NCI-H146 treated with DMSO at 0.1 percent for 48 hours (cell line): Measurements from ENCODE around the gene FRAS1.
"Not testable (repeated sequence)": the region's sequence is repeated elsewhere in the genome, so short reads cannot be mapped to it uniquely, and the experiment has no call there.

Experiments
- DNase-seq: peaks from one replicate; lab custom pipeline; 2025; ENCODE audit not compliant: unreplicated experiment; lab: John Stamatoyannopoulos, UW

The FRAS1 gene

GRCh38 chr4:78162342-78162741 lies 105.2 kb downstream of the FRAS1 start:
- DNase-seq: no peak

- no peak for DNase-seq
These were observed 105.7 kb downstream of the FRAS1 start for GRCh38 chr4:78162821-78163220.

GRCh38 chr4:78165758-78166157 lies 108.6 kb downstream of the FRAS1 start:
- no peak for DNase-seq

- no peak for DNase-seq
These were observed 109.5 kb downstream of the FRAS1 start for GRCh38 chr4:78166622-78167021.

GRCh38 chr4:78167510-78167909 lies 110.4 kb downstream of the FRAS1 start:
- no peak for DNase-seq

GRCh38 chr4:78168029-78168428 lies 110.9 kb downstream of the FRAS1 start:
- DNase-seq: no peak

- DNase-seq: no peak
These were observed 112.6 kb downstream of the FRAS1 start for GRCh38 chr4:78169728-78170127.

- no peak for DNase-seq
These were observed 114.4 kb downstream of the FRAS1 start for GRCh38 chr4:78171482-78171881.

- no peak for DNase-seq
These were observed 117.8 kb downstream of the FRAS1 start for GRCh38 chr4:78174891-78175290.

GRCh38 chr4:78179196-78179595 lies 122.1 kb downstream of the FRAS1 start:
- DNase-seq: no peak

- DNase-seq: not testable (repeated sequence)
These were observed 124.6 kb downstream of the FRAS1 start for GRCh38 chr4:78181681-78182234.

GRCh38 chr4:78184584-78184983 lies 127.5 kb downstream of the FRAS1 start:
- DNase-seq: no peak

- no peak for DNase-seq
These were observed 128.0 kb downstream of the FRAS1 start for GRCh38 chr4:78185117-78185516.

- no peak for DNase-seq
These were observed 129.7 kb downstream of the FRAS1 start for GRCh38 chr4:78186597-78187543.

- DNase-seq: no peak
These were observed 132.9 kb downstream of the FRAS1 start for GRCh38 chr4:78190068-78190467.

- DNase-seq: no peak
These were observed 133.5 kb downstream of the FRAS1 start for GRCh38 chr4:78190595-78190994.

- no peak for DNase-seq
These were observed 140.8 kb downstream of the FRAS1 start for GRCh38 chr4:78197947-78198346.

GRCh38 chr4:78199984-78200383 lies 142.9 kb downstream of the FRAS1 start:
- no peak for DNase-seq

- DNase-seq: no peak
These were observed 143.8 kb downstream of the FRAS1 start for GRCh38 chr4:78200949-78201348.

GRCh38 chr4:78204176-78204575 lies 147.1 kb downstream of the FRAS1 start:
- DNase-seq: no peak

- no peak for DNase-seq
These were observed 148.5 kb downstream of the FRAS1 start for GRCh38 chr4:78205591-78205990.

GRCh38 chr4:78207541-78207940 lies 150.4 kb downstream of the FRAS1 start:
- no peak for DNase-seq
